Measurements from ENCODE around the gene FBL.
"Not testable (repeated sequence)": the region's sequence is repeated elsewhere in the genome, so short reads cannot be mapped to it uniquely, and the experiment has no call there.

FBL gene

GRCh38 chr19:39816287-39817048, 29.7 kb downstream of the FBL start:
- POLR2A ChIA-PET: interaction anchor here (1.9 kb wide), 1 partner anchor 18 kb away, joined by 5 read pairs; the partner anchor contains the start of gene DYRK1B

DNA sequence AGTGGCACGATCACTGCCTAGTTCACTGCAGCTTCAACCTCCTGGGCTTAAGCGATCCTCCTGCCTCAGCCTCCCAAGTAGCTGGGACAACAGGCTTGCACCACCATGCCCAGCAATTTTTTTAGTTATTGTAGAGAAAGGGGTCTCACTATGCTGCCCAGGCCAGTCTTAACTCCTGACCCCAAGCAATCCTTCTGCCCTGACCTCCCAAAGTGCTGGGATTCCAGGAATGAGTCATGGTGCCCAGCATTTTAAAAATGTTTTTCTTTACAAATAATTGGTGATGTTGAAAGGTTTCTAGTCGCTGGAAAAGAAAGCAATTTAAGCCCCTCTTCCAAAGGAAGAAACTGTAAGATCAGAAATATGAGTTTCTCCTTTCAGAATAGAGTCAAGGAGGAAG, 31.6 kb downstream of the FBL start:
- ChIA-PET POLR2A (interaction anchor here (1.3 to 1.9 kb wide), 2 partner anchors 19 to 31 kb away, joined by 5 read pairs; partner anchors contain the start of genes DYRK1B and FBL), CTCF (interaction anchor here (0.8 kb wide), 1 partner anchor 22 kb away, joined by 3 read pairs; no protein-coding TSS in a partner anchor)
- TF ChIP-seq PKNOX1 (IDR thresholded peaks at IDR 0.05) (no peak), L3MBTL2 (conservative IDR thresholded peaks at IDR 0.05) (no peak), CTBP1 (IDR thresholded peaks at IDR 0.05; ENCODE audit: borderline replicate concordance) (no peak), NFRKB (IDR thresholded peaks at IDR 0.05) (no peak), ZNF384 (IDR thresholded peaks at IDR 0.05) (no peak)
- DNase-seq (ENCODE audit: extremely low spot score): no peak

More at GRCh38 chr19:39816287-39817048, 29.7 kb downstream of the FBL start:
- no peak for DNase-seq (ENCODE audit: extremely low spot score)
- CTCF ChIA-PET: no interaction called here
- no peak for TF ChIP-seq FOXM1 (IDR thresholded peaks at IDR 0.05; ENCODE audit: borderline replicate concordance)
- no peak for TF ChIP-seq ARNT (IDR thresholded peaks at IDR 0.05)
- TF ChIP-seq NFRKB (IDR thresholded peaks at IDR 0.05): no peak
- no peak for TF ChIP-seq SP1 (IDR thresholded peaks at IDR 0.05)
- TF ChIP-seq HDGF (IDR thresholded peaks at IDR 0.05; ENCODE audit: borderline replicate concordance): no peak
- TF ChIP-seq FOXA1 (IDR thresholded peaks at IDR 0.05): no peak
- no peak for TF ChIP-seq LEF1 (IDR thresholded peaks at IDR 0.05; ENCODE audit: borderline replicate concordance)
- no peak for TF ChIP-seq L3MBTL2 (conservative IDR thresholded peaks at IDR 0.05)
- no peak for TF ChIP-seq FOXK2 (IDR thresholded peaks at IDR 0.05)
- no peak for TF ChIP-seq ZNF384 (IDR thresholded peaks at IDR 0.05)

- CTCF ChIA-PET: not testable (repeated sequence)
- POLR2A ChIA-PET: interaction anchor here (1.3 kb wide), 1 partner anchor 32 kb away, joined by 5 read pairs; the partner anchor contains the start of gene FBL
Observed at GRCh38 chr19:39814111-39814510, 32.1 kb downstream of the FBL start.

GRCh38 chr19:39813264-39813993, 32.8 kb downstream of the FBL start:
- DNase-seq (ENCODE audit: extremely low spot score): no peak
- CTCF ChIA-PET: no interaction called here
- TF ChIP-seq PKNOX1 (IDR thresholded peaks at IDR 0.05): no peak
- TF ChIP-seq ELF4 (IDR thresholded peaks at IDR 0.05): no peak
- no peak for TF ChIP-seq SUZ12 (IDR thresholded peaks at IDR 0.05)
- TF ChIP-seq HDGF (IDR thresholded peaks at IDR 0.05; ENCODE audit: borderline replicate concordance): no peak
- no peak for TF ChIP-seq BHLHE40 (IDR thresholded peaks at IDR 0.05; ENCODE audit: borderline replicate concordance)
- no peak for TF ChIP-seq TARDBP (IDR thresholded peaks at IDR 0.05)
- TF ChIP-seq FOXK2 (IDR thresholded peaks at IDR 0.05): no peak
- TF ChIP-seq CTBP1 (IDR thresholded peaks at IDR 0.05; ENCODE audit: borderline replicate concordance): no peak
- TF ChIP-seq LEF1 (IDR thresholded peaks at IDR 0.05; ENCODE audit: borderline replicate concordance): no peak
- no peak for TF ChIP-seq FOXM1 (IDR thresholded peaks at IDR 0.05; ENCODE audit: borderline replicate concordance)
- no peak for TF ChIP-seq NFRKB (IDR thresholded peaks at IDR 0.05)
- TF ChIP-seq ZNF384 (IDR thresholded peaks at IDR 0.05): no peak
- no peak for TF ChIP-seq L3MBTL2 (conservative IDR thresholded peaks at IDR 0.05)
- POLR2A ChIA-PET: no interaction called here

More at GRCh38 chr19:39814111-39814510, 32.1 kb downstream of the FBL start:
- not testable (repeated sequence) for DNase-seq (ENCODE audit: extremely low spot score)

GRCh38 chr19:39811064-39811463, 35.1 kb downstream of the FBL start:
- DNase-seq (ENCODE audit: extremely low spot score): no peak
- CTCF ChIA-PET: no interaction called here
- POLR2A ChIA-PET: no interaction called here
- TF ChIP-seq BHLHE40 (IDR thresholded peaks at IDR 0.05; ENCODE audit: borderline replicate concordance) (no peak), FOXK2 (IDR thresholded peaks at IDR 0.05) (no peak), SP1 (IDR thresholded peaks at IDR 0.05) (no peak), ZNF384 (IDR thresholded peaks at IDR 0.05) (no peak), NFRKB (IDR thresholded peaks at IDR 0.05) (no peak), ARNT (IDR thresholded peaks at IDR 0.05) (no peak), FOXA1 (IDR thresholded peaks at IDR 0.05) (no peak)

DNA sequence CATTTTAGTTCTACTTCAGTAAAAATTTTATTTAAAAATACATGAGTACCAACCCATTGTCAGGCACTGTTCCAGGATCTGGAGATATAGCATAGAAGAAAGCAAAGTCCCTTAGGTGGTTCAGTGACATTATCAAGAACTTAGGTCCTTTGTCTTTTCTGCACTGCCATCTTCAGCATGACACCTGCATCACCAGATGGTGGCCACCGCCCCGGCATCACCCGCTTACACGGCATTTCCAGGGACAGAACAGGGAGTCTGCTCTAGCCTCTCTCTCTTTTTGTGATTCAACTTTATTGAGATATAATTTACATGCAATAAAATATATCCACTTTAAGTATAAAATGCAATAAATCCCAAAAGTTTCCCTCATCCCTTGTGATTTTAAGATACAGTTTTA, 35.8 kb downstream of the FBL start:
- ChIA-PET POLR2A (no interaction called here), CTCF (no interaction called here)
- no peak for DNase-seq (ENCODE audit: extremely low spot score)
- TF ChIP-seq HDGF (IDR thresholded peaks at IDR 0.05; ENCODE audit: borderline replicate concordance) (no peak), FOXA1 (IDR thresholded peaks at IDR 0.05) (no peak), BHLHE40 (IDR thresholded peaks at IDR 0.05; ENCODE audit: borderline replicate concordance) (no peak), FOXK2 (IDR thresholded peaks at IDR 0.05) (no peak), L3MBTL2 (conservative IDR thresholded peaks at IDR 0.05) (no peak), PKNOX1 (IDR thresholded peaks at IDR 0.05) (no peak), SP1 (IDR thresholded peaks at IDR 0.05) (no peak), ELF4 (IDR thresholded peaks at IDR 0.05) (no peak)

All from HEK293T (cell line).